AG04449 (cell line): Measurements from ENCODE around the gene TMEM11.
A peak's percentile ranks its signal among the peaks of the same experiment; 100 is the strongest.

ENCODE experiments used
- CTCF ChIA-PET: fragments of 350-600 bp; formaldehyde crosslinking; extraction: SDS; loops from one replicate; lab custom pipeline; 2021; ENCODE audit warnings: antibody characterized with exemption; lab: Yijun Ruan, JAX
- POLR2A ChIA-PET: fragments of 400-600, 350-600 bp; formaldehyde crosslinking; extraction: SDS; loops from one replicate; lab custom pipeline; 2020; ENCODE audit warnings: antibody characterized with exemption, inconsistent platforms; lab: Yijun Ruan, JAX
- DNase-seq: peaks from one replicate; pipeline ENCODE4 v3.0.0-alpha.2; 2010; ENCODE audit warnings: low read depth, low spot score
- H3K4me3 ChIP-seq: 2 replicates; pipeline ENCODE4 v1.5.1; 2011; ENCODE audit warnings: low read depth, mild to moderate bottlenecking, control low read depth, low read length
- TF ChIP-seq, protein P1 (sequence below): IDR thresholded peaks from one replicate; pipeline ENCODE4 v1.5.1; 2011; ENCODE audit warnings: mild to moderate bottlenecking, moderate library complexity, low read length, control low read depth, inconsistent platforms; ENCODE audit not compliant: insufficient read depth; ENCODE audit errors: missing control alignments

The TMEM11 gene, protein sequence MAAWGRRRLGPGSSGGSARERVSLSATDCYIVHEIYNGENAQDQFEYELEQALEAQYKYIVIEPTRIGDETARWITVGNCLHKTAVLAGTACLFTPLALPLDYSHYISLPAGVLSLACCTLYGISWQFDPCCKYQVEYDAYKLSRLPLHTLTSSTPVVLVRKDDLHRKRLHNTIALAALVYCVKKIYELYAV

DNA sequence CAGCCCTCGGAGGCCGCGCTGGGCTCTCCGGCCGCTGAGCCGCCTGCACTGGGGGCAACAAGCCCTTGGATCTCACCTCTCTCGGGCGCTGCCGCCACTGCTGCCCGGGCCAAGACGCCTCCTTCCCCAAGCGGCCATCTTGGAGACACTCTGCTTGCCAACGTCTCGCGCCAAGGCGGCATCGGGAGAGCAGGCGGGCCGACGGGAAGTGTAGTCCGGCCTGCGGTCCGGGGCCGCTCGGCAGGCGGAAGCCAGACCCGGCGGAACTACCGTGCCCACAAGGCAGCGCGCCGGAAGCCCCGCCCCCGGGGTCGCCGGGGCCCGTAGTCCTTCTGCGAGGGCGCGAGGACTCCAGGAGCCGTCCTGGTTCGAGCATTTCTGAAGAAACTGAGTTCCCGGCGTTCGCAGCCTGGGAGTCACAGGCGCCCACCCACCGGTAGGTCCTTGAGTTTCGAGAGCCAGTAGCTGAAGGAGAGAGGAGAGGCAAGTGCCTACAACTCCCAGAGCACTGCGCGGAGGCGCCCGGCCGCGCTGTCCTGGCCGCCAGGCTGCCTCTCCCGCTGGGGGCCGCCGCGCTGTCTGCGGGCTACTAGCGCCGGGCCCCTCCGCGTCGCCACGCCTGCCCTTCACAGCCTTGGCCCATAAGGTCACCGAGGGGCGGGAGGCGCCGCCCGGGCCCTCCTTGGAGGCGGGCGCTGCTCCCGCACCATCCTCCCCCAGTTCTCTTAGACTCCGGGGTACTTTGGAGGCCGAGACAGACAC lies at the start of gene TMEM11:
TSS of gene TMEM11 (minus strand) at position 147 of the 762 bp plus-strand sequence. CDS start at position 138, 9 bp downstream.
- DNase-seq = peak; percentile 70
- POLR2A ChIA-PET = interaction anchor here (1.1 to 1.3 kb wide), 2 partner anchors 14 to 72 kb away, joined by 3 to 5 read pairs; no protein-coding TSS in a partner anchor
- H3K4me3 ChIP-seq = peak within 1 kb of the TSS; percentile 97
- CTCF ChIA-PET = interaction anchor here (1.3 to 5.7 kb wide), 4 partner anchors 19 to 93 kb away, joined by 4 to 37 read pairs (median 6); no protein-coding TSS in a partner anchor
- TF ChIP-seq, protein P1, sequence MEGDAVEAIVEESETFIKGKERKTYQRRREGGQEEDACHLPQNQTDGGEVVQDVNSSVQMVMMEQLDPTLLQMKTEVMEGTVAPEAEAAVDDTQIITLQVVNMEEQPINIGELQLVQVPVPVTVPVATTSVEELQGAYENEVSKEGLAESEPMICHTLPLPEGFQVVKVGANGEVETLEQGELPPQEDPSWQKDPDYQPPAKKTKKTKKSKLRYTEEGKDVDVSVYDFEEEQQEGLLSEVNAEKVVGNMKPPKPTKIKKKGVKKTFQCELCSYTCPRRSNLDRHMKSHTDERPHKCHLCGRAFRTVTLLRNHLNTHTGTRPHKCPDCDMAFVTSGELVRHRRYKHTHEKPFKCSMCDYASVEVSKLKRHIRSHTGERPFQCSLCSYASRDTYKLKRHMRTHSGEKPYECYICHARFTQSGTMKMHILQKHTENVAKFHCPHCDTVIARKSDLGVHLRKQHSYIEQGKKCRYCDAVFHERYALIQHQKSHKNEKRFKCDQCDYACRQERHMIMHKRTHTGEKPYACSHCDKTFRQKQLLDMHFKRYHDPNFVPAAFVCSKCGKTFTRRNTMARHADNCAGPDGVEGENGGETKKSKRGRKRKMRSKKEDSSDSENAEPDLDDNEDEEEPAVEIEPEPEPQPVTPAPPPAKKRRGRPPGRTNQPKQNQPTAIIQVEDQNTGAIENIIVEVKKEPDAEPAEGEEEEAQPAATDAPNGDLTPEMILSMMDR = no peak

DNA sequence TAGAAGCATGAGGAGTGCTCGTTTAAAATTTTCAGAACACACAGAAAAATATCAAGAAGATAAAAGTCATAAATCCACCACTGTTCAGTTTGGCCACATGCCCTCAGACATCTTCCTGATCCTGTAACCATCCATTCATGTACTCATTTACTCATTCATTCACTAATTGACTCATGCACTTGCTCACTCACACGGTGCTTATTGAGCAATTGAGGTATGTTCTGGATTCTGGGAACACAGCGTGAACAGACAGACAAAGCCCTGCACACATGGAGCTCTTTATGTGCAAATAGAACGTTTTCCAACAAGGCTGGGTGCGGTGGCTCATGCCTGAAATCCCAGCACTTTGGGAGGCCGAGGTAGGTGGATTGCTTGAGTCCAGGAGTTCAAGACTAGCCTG lies 49.4 kb upstream of the TMEM11 start:
- ChIA-PET CTCF (interaction anchor here (1.0 to 3.4 kb wide), 6 partner anchors 8 to 142 kb away, joined by 3 to 20 read pairs (median 5); no protein-coding TSS in a partner anchor), POLR2A (no interaction called here)
- no peak overlapping the region for H3K4me3 ChIP-seq
- no peak for DNase-seq
- TF ChIP-seq, protein P1 = no peak

DNA sequence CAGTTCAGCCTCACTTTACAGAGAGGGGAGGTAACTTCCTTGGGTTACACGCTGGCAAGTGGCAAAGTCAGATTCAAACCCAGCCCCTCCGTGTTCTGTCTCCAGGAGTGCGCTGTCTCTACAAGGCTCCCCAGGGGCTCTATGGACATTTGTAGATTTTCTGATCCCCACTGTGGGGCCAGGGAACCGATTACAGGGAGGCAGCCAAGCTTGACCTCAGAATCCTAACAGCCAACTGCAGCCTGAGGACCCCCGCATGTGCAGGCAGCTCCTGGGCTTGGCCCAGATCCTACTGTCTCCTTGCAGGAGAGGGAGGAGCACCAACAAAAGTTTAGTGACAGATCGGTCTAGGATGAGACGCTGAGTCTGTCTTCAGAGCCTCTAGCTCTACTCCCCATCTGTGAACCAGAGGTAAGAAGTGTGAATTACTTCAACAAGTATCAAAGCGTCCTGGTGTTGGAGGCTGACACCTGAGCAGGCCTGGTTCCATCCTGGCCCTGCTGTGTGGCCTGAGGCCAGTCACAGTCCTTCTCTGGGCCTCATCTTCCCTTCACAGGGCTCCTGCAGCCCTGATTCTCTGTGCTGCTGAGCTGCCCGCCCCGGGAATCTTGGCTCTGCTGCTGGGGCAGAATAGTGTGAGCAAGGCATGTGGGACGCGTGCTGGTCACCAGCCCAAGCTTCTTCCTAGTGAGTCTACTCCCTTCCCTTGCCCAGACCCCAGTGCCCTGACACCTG lies 48.5 kb upstream of the TMEM11 start:
- POLR2A ChIA-PET = no interaction called here

DNA sequence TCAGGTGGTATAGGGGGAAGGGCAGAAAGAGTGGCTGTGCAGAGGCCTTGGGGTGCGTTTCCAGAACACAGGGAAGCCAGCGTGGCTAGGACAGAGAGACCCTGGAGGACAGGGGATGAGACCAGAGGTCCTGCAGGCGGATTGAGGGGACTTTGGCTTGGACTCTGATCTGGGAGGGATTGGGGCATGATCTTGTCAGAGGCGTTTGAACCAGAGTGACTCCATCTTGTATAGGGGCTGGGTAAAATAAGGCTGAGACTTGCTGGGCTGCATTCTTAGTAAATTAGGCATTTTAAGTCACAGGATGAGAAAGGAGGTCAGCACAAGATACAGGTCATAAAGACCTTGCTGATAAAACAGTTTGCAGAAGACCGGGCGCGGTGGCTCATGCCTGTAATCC lies 44.6 kb upstream of the TMEM11 start:
- TF ChIP-seq, protein P1 = no peak
- ChIA-PET CTCF (interaction anchor here (1.6 kb wide), 1 partner anchor 19 kb away, joined by 5 read pairs; no protein-coding TSS in a partner anchor), POLR2A (no interaction called here)

More for the DNA sequence above, 48.5 kb upstream of the TMEM11 start:
- CTCF ChIA-PET = interaction anchor here (3.4 kb wide), 1 partner anchor 14 kb away, joined by 20 read pairs; no protein-coding TSS in a partner anchor
- TF ChIP-seq, protein P1 = no peak
- H3K4me3 ChIP-seq = no peak overlapping the region
- DNase-seq = no peak

DNA sequence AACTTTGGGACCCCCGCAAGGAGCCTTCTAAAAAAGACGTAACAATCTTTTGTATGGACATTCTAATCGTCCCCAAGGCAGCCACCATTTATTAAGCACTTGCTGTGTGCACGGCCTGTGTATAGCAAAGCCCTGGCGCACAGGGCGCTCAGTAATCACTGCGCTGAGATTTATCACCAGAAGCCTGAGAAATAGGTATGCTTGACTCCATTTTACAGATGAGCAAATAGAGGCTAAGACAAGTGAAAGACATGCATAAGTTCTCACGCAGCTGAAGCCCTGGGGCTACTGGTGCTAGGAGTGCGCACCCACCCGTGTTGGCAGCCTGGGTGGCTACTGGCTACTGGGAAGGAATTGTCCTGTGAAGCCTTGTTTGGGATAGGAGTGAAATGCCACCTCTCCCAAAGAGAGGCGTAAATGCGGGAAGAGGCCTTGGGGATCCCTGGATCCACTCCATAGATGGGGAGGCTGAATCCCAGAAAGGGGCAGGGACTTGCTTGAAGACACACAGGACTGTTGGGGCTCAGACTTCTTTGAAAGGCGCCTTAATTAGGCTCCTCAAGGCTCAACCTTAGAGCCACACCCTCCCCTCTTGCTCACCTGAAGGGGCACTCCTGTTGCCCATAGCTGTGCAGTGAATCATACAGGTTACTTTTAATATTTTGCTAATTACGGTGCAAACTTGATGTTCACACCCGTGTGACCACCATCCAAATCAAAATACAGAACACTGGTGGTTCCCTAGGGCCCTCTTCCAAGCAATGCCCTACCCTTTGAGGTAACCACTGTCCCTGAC lies 39.9 kb upstream of the TMEM11 start:
- POLR2A ChIA-PET = interaction anchor here (0.7 to 0.8 kb wide), 2 partner anchors 32 to 211 kb away, joined by 3 read pairs; no protein-coding TSS in a partner anchor
- no peak for DNase-seq
- TF ChIP-seq, protein P1 = no peak
- CTCF ChIA-PET = interaction anchor here (1.0 to 4.1 kb wide), 3 partner anchors 10 to 135 kb away, joined by 3 to 26 read pairs (median 6); no protein-coding TSS in a partner anchor
- H3K4me3 ChIP-seq = peak overlapping the region; percentile 59

More for the DNA sequence above, 44.6 kb upstream of the TMEM11 start:
- no peak for DNase-seq
- no peak overlapping the region for H3K4me3 ChIP-seq
